Fibroblast of skin of right quadriceps (primary cell): ENCODE measurements around the gene MSMP.

Experiments
- DNase-seq: peaks from one replicate; pipeline ENCODE4 v3.0.0-alpha.2; 2013

Gene MSMP, protein sequence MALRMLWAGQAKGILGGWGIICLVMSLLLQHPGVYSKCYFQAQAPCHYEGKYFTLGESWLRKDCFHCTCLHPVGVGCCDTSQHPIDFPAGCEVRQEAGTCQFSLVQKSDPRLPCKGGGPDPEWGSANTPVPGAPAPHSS

DNA sequence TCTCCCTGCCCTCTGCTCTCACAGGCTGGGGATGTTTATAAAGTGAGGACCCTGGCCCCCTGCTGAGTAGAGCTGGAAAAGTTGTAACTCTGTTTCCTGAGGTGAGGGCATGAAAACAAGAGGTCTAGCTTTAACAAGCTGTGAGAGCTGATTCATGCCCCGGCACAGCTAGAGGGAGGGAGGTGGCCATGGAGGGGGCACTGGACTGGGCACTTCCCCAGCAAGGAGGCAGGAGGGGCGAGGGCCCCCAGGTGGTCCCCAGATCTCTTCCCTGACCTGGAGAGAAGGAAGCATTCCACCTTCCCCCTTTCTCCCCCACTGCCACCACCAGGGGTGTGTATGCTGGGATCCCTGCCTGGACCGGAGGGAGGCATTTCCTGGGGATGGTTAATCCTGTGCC is at the start of gene MSMP:
Gene MSMP, minus strand, starts transcription at position 13 of the 400 bp plus-strand sequence. CDS start 147 bp downstream, outside the sequence.
- DNase-seq = no peak

DNA sequence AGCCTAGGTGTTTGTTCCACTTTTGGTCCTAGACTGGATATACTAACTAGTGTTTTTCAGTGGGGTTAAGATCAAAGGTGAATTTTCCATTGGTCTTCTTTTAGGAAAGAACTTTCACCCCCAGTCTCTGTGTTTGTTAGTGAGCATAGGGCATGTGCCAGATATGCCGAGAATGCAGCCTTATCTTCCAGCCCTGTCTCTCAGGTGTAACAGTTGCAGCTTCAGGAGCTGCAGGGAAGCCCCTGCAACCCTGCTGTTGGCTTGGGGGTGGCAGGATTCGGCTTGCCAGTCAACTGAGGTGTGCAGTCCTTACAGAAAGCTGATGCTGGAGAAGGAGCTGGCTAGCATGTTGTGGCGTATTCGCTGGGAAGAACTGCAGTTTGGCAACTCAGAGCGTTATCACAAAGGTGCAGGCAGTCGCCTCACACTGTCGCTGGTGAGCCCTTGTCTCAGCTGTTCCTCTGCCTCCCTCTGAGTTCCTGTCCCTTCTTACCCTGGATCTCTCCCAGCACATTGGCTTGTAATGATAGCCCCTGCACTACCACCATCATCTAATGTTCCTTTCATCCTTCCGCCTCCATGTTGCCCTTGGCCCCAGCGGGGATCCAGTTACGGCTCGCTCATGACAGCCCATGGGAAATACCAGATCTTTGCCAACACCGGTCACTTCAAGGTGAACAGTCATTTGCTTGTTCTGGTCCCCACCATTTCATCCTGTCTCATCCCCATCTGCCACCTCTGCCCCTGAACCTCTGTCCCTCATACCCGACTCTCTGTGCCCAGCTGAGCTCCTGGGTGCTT is 47.5 kb upstream of the MSMP start:
- DNase-seq = no peak

DNA sequence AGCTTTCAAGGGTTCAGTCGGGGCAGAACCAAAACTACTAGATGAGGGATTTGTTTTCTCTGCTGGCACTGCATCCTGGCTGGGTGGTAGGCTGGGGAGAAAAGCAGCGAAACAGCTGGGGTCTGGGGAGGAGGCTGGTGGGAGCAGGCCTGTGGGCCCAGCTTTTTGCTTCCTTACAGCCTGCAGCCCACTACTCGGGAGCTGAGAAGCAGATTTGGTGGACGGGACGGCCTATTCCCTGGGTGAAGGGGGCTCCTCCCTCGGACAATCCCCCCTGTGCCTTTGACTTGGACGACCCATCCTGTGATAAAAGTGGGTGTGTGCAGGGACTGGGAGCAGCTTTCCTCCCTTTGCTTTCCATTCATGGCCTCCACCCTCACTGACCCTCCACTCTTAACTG is 46.5 kb upstream of the MSMP start:
- DNase-seq = no peak

DNA sequence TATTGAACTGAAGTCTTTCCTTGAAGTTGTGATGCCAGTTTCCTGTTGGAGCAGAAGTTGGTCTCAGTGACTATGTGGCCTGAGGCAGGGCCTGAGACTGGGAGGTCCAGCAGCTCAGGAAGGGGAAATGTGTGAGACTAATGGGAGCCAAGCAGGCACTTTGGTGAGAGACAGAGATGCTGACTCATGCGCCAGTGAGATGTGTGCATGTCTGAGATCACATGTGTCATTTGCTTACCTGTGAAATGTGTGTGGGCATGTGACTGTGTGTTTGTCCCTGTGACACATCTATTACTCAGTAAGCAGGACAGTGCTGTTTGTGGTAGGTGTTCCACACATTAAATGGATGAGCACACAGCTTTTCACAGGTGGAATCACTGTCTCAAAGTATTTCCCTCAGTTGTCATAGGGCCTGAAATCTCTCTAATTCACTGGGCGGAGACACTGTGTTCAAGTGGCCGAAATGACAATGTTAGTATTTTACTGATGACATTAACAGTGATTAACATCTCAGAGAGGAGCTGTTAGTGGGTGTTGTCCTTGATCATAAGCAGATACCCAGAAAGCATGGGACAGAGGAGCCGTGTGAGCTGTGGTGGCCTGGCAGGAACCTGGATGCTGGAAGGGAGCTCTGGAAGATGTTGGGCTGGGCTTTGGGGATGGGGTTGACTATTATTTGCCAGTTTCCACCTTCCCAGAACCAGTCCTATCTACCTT is 44.7 kb upstream of the MSMP start:
- DNase-seq = peak; percentile 45

DNA sequence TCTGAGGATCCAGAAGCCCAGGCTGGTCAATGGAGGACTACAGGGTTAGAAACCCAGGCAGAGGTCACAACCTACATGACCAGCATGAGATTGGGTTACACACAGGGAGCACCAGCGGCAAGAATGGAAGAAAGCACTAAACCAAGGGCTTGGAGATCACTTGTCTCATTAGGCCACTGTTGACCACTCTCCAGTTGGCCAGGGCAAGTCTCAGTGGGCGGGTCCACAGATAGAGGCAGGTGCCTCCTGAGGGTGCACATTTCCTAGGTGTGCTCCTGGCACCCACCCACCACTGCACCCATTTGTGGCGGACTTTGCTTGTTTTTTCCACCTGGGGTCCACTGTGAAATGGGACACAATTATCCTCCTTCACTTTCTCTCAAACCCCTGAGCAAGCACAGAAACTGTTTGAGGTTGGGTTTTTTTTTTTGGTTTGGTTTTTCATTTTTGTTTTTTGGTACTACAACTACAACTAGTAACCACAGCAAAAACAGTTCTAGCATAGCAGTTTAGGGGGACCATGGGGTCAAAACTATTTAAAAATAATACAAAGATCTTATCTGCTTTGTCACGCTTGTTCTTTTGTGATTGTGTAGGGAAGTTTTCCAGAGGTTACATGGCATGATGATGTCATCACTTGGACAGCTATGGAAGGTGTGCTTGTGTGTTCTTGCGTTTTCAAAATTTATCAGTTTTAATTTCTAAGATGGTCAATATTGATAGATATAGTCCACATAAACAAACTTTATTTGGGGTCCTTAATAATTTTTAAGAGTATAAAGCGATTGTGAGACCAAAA is 43.4 kb upstream of the MSMP start:
- no peak for DNase-seq

DNA sequence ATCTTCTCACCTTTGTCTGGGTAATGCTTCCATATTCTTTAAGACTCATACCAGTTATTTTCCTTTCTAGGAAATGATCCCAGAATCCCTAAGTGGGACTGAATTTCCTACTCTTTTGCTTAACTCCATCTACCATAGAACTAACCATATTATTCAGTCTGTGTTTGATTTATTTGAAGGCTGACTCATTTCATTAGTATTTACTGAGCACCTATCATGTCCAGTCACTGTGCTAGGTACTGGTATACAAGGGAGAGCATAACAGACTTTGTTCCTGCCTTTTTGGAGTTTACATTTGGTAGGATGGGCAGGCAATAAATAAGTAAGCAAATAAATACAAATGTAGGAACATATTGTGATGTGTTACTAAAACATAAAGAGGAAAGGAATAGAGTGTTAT is 41.6 kb upstream of the MSMP start:
- no peak for DNase-seq

DNA sequence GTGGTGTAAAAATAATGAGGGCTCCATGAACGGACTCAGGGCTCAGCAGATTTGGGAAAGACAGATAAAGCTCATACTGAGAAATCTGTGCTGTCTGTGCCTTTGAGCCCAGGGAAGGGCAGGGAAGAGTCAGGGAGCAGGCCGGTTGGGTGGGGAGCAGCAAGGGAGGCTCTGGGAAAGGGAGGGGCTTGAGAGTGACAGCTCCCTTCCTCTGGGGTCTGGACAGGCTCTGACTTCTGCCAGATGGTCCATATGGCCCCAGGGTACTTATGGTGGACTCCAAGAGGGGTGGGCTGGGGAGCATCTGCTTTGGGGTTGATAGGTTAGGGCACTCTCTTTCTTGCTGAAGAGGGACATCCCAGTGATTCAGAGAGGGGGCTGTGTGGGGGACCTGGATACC is 39.4 kb upstream of the MSMP start:
- DNase-seq = no peak

DNA sequence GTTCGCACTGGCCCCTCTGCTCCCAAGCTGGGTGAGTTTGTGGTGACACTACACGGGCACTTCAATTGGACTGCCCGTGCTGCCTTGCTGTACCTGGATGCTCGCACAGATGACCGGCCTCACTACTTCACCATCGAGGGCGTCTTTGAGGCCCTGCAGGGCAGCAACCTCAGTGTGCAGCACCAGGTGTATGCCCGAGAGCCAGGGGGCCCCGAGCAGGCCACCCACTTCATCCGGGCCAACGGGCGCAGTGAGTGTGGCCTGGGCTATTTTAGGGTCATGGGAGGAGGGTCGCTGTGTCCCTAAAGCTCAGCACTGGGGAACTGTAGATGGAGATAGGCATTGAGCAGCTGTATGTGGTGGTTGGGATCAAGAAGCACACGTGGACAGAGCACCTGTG is 38.8 kb upstream of the MSMP start:
- no peak for DNase-seq

DNA sequence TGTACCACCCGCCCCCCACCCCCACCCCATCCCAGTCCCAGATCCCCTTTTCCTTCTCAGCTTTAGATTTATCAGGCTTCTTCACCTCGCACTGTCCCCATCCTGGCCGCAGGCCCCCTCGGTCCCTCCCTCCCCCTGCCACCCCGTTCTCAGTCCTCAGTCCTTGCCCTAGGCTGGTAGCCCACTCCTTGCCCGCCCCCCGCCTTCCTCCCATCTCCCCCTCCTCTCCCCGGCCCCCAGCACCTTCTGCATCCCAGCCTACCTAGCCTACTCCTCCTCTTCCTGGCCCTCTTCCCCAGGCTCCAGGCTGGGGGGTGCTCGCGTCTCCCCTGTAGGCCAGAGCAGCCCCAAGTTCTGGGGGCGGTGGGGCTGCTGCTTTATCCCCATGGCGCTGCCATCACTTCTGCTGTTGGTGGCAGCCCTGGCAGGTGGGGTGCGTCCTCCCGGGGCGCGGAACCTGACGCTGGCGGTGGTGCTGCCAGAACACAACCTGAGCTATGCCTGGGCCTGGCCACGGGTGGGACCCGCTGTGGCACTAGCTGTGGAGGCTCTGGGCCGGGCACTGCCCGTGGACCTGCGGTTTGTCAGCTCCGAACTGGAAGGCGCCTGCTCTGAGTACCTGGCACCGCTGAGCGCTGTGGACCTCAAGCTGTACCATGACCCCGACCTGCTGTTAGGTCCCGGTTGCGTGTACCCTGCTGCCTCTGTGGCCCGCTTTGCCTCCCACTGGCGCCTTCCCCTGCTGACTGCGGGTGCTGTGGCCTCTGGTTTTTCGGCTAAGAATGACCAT is 38.1 kb upstream of the MSMP start:
- DNase-seq = no peak

DNA sequence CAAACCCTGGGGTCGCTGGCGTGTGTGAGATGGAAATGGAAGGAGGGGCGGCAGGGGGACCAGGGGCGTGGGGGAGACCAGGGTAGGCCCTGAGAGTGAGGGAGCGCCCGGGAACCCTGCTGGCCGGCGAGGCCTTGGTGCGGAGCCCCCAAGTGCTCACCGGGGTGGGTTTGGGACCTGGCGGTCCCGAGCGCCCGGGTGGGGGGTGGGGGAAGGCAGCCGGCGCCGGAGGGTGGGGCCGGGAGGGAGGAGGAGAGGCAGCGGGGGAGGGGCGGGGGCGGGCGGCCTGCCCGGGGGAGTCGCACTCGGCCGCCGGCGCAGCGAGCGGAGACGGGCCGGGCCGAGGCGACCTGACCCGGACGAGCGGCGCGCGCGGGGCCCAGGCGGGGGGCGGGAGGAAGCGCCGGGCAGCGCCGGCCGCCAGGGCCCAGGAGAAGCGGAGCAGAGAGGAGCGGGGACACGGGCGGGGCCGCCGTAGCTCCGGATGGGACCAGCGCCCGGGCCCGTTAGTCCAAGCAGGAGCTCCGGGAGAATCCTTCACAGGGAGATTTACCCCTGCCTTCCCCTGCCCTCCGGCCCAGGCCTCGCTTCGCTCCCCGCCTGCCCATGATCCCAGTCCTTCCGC is 37.3 kb upstream of the MSMP start, which contains the start of gene NPR2:
Gene NPR2, plus strand, starts transcription at position 295 of the 625 bp plus-strand sequence. CDS start 818 bp downstream, outside the sequence.
- DNase-seq = no peak

DNA sequence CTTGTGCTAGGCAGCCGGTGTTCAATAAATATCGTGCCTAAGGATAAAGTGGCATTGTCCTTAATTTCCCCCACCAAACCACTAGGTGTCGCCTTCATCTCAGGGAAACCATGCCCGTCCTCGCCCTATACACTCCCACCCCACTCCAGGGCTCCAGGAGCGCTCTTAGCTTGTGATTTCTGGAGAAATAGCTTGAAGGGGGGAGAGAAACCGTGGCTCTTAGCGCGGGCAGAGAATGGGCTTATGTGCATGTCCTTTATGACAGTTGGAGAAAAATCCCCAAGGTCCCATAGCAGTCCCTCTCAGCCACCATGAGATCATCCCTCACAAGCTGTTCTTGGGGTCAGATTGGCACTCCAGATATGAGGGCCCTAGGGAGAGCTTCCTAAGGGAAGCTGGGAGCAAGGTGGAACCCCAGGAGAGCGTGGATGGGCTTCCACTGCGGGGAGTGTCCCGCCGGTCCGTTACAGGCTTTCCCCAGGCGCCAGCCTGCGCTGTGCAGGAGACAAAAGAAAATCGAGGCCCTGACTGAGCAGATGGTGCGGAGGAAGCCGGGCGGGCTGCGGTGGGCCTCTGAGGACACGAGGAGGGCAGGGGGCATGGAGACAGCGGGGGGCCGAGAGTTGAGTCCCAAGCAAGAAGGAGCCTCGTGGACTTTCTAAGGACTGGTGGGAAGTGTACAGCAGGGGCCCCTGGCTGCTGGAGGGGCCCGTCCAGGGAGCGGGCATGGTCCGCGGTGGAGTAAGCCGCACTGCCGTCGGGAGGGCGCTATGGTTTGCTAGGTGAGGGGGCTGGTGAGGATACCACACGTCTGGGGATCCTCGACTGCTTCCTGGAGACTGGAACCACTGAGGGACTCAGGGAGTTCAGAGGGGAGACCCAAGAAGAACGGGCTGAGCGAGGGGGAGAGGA is 36.6 kb upstream of the MSMP start:
- DNase-seq = peak; percentile 88

DNA sequence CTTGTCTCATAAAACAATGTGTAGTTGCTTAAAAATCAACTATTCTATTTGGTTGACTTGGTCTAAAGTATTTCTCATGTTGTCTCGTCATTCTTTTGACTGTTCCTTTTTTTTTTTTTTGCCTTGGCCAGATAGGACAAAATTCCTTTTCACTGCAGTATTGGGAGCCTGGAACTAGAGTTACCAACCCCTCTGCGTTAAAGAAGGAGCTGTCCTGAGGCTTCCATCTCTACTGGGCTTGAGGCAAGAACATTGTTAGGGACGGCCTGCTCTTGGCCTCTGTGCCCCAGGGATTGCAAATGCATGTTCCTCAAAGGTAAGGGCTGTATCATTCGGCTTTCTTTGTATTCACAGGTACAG is 35.9 kb upstream of the MSMP start:
- no peak for DNase-seq

DNA sequence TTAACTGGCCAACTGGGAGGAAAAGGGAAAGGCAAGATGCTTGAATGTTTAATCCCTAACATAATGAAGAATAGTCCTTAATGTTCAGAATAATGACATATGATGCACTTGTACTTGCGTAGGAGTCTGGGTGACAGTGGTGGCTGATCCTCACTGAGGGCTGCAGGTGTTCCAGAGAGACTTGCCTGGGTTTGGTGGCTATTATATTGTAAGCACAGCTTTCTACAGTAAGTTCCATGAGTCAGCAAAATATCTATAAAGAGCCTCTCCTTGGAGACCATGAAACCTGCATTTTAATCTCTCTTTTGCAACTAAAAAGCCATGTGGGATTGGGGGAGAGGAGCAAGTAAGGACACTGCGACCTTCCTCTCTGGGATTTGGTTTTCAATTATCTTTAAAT is 35.5 kb upstream of the MSMP start:
- DNase-seq = no peak

DNA sequence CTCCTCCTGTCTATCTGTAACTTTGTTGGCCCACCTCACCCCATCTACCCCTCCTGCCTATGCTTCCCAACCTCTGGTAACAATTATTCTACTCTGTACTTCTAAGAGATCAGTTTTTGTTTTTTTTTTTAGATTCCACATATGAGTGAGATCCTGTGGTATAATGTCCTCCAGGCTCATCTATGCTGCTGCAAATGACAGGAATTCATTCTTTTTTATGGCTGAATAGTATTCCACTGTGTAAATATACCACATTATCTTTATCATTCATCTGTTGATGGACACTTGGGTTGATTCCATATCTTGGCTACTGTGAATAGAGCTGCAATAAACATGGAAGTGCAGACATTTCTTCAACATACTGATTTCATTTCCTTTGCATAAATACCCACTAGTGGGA is 29.3 kb upstream of the MSMP start:
- no peak for DNase-seq

DNA sequence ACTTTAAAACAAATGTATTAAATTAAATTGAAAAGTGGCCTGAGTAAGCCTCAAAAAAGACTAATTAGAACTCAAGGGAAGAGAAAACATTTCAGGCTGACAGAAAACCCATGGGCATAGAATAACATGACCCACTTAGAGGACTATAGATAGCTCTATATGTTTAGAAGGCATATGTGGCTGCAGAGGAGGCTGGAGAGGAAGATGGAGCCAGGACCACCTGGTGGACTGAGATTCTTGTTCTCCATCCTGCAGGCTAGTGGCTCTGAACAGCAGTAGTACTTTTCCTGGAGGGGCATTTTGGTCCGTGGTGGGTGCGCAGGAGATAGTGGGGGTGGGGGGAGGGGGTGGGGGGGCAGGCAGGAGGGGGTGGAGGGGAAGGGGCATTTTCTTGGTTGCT is 27.0 kb upstream of the MSMP start:
- no peak for DNase-seq

DNA sequence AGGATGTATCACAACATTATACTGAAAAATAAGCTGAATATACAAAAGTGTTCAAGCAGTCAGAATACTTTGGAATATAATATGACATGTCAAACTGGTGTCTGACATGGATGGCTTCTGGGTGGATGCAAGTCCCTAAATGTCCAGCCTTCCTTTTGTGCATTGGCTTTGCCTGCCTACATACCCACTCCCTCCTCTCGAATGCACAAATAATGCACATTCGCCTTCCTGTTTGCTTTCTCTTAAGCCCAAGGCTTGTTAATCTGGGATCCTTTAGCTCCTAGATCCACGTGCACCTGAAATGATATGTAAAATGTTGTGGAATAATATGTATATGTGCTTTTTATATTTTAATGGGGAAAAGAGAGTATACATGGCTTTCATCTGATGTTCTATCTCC is 24.4 kb upstream of the MSMP start:
- DNase-seq = no peak

DNA sequence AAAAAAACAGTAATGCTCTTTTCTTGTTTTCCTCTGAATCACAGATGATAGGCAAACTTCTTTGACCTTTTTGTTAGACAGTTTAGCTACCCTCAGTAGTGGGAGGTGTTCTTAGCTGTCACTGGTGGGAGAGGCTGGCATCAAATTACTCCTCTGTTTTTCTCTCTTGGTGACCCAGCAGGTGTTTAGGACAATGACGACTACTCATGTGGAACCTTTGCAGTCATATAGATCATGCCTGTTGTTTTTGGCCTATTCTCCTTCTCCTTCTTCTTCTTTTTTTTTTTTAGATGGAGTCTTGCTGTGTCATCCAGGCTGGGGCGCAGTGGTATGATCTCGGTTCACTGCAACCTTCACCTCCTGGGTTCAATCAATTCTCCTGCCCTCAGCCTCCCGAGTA is 21.9 kb upstream of the MSMP start:
- DNase-seq = no peak

DNA sequence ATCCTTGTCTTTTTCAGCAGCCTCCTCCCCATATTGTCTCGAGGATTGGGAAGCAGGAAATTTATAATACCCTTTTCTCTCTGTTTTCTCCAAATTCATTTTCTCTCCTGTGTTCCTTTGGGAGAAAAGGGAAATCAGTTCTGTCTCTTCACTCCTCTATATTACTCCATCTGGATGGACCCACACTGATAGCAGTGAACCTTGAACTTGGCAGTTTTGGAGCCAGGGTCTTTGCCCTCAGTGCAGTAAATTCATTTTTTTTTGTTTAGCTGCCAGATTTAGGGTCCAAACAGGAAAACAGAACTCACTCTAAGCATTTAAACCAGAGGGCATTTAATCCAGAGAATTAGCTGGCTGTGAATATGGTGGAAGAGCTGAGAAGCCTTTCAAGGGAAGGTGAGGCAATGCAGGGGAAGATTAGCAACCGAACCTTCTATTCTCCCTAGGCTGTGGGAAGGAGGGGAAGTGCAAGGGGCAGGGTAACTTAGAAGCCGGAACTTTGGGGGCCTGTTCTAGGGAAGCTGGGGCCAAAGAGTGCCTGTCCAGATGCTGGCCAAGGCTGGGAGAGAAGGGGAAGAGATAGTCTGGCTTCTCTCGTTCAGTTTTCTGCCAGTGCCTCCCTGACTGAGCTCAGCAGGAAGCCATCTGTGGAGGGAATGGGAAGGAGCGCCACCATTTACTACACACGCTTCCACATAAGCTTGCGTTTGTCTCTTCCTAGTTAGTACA is 21.0 kb upstream of the MSMP start:
- no peak for DNase-seq

DNA sequence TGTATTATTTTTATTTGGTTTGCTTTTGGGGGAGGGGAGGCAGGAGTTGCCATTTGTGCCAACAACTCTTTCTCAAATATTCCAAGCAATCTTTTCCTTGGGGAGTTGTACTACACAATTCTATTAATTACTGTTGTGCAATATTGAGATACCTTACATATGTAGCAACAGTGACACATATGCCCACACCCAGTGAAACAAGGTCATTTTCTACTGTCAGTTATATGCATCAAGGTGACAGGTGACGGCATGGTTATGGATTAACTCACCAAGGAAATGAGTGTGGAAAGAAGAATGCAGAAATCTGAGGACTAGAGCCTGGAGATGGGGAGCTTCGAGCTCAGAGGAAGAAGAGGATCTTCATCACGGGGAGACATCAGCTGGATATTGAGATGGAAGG is 17.9 kb upstream of the MSMP start:
- DNase-seq = no peak

DNA sequence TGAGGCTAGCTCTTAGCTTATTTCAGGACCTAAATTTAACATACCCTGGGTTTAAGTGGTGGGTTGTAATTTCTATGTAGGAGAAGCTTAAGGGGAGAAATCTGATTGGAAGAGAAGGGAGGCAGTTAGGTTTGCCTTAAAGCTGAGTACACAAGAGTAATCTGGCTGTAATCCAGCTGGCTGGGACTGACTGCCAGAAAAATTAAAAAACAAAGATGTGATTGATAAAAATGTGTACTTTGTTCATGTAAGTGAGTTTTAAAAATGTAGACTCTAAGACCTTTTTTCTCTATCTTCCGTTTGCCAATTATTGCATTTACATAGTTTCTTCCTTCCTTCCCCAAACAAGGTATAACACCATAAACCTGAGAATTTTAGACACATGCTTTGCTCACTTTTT is 17.5 kb upstream of the MSMP start:
- DNase-seq = no peak
